GM21786 (cell line): ENCODE measurements around the gene ACOT7.
"Not testable (repeated sequence)": the region's sequence is repeated elsewhere in the genome, so short reads cannot be mapped to it uniquely, and the experiment has no call there.

ENCODE experiments used
- ATAC-seq: cut with Tn5 transposase; IDR thresholded peaks from one replicate; pipeline ENCODE4 v1.9.1; 2021; ENCODE audit not compliant: unreplicated experiment

Gene ACOT7

GRCh38 chr1:6393400-6394187 lies at the start of gene ACOT7:
TSS of gene ACOT7 (minus strand) at chr1:6393767. CDS start at chr1:6393399, 368 bp downstream.
- peak; percentile 71 for ATAC-seq

GRCh38 chr1:6441586-6441985 lies 48.0 kb upstream of the ACOT7 start:
- no peak for ATAC-seq

GRCh38 chr1:6440198-6441126 lies 46.9 kb upstream of the ACOT7 start:
- no peak for ATAC-seq

GRCh38 chr1:6438047-6438525 lies 44.5 kb upstream of the ACOT7 start:
- no peak for ATAC-seq

- not testable (repeated sequence) for ATAC-seq
Measured at GRCh38 chr1:6437012-6437700, 43.6 kb upstream of the ACOT7 start.

- not testable (repeated sequence) for ATAC-seq
Measured at GRCh38 chr1:6436277-6436676, 42.7 kb upstream of the ACOT7 start.

- no peak for ATAC-seq
Measured at GRCh38 chr1:6435547-6435946, 42.0 kb upstream of the ACOT7 start.

GRCh38 chr1:6435129-6435528 lies 41.6 kb upstream of the ACOT7 start:
- no peak for ATAC-seq

GRCh38 chr1:6434186-6434585 lies 40.6 kb upstream of the ACOT7 start:
- ATAC-seq: no peak

- not testable (repeated sequence) for ATAC-seq
Measured at GRCh38 chr1:6431645-6432579, 38.3 kb upstream of the ACOT7 start.

- not testable (repeated sequence) for ATAC-seq
Measured at GRCh38 chr1:6429660-6430411, 36.3 kb upstream of the ACOT7 start.

GRCh38 chr1:6428453-6428852 lies 34.9 kb upstream of the ACOT7 start:
- not testable (repeated sequence) for ATAC-seq

- ATAC-seq: no peak
Measured at GRCh38 chr1:6427441-6428390, 34.1 kb upstream of the ACOT7 start.

GRCh38 chr1:6426972-6427350 lies 33.4 kb upstream of the ACOT7 start:
- ATAC-seq: no peak

- ATAC-seq: no peak
Measured at GRCh38 chr1:6426277-6426971, 32.9 kb upstream of the ACOT7 start.

- no peak for ATAC-seq
Measured at GRCh38 chr1:6425658-6426057, 32.1 kb upstream of the ACOT7 start.
